IPS DF 4.7 (cell line): ENCODE data around the gene FAM83E.
"Not testable (repeated sequence)": the region's sequence is repeated elsewhere in the genome, so short reads cannot be mapped to it uniquely, and the experiment has no call there.

Experiments used
- DNase-seq: peaks from one replicate; pipeline ENCODE4 v3.0.0-alpha.2; 2013; ENCODE audit warnings: low spot score; ENCODE audit errors: extremely low read depth

The FAM83E gene

DNA sequence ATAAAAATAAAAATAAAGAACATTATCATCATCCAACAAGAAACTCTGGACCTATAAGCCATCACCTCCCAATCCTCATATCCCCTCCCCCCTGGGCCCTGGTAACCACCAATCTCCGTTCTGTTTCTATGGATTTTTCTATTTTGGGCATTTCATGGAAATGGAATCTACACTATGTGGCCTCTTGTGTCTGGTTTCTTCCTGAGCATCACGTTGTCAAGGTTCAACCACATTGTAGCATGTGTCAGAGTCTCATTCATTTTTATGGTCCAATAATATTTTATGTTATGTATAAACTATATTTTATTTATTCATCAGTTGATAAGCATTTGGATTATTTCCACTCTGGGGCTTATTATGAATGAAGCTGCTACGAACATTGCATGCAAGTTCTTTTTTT, 36.0 kb downstream of the FAM83E start:
- DNase-seq = no peak

DNA sequence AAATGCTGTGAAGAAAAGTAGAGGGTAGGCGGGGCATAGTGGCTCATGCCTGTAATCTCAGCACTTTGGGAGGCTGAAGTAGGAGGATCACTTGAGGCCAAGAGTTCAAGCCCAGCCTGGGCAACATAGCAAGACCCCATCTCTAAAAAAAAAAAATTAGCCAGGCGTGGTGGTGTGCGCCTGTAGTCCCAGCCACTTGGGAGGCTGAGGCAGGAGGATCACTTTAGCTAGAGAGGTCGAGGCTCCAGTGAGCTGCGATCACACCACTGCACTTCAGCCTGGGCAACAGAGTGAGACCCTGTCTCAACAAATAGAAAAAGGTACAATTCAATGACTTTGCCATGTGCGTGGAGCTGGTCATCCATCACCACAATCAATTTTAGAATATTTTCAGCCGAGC, 37.0 kb downstream of the FAM83E start:
- not testable (repeated sequence) for DNase-seq

DNA sequence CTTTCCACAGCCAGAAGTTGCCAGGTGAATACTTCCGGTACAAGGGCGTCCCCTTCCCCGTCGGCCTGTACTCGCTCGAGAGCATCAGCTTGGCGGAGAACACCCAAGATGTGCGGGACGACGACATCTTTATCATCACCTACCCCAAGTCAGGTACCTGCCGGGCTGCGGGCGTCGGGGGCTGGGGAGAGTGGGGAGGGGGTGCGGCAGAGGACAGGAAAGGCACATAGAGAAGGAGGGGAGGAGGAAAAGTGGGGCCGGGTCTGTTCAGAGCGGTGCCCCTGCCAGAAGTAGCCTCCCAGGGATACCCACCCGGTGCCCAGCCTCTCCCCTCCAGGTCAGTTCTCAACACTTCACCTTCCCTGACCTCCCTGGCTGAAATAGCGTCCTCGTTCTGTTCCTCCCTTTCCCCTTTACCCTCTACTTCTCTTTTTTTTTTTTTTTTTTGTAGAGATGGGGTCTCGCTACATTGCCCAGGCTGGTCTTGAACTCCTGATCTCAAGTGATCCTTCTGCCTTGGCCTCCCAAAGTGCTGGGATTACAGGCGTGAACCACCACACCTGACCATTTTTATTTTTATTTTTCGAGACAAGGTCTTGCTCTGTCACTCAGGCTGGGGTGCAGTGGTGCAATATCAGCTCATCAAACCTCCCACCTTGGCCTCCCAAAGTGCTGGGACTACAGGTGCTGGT, 38.8 kb downstream of the FAM83E start:
- no peak for DNase-seq

DNA sequence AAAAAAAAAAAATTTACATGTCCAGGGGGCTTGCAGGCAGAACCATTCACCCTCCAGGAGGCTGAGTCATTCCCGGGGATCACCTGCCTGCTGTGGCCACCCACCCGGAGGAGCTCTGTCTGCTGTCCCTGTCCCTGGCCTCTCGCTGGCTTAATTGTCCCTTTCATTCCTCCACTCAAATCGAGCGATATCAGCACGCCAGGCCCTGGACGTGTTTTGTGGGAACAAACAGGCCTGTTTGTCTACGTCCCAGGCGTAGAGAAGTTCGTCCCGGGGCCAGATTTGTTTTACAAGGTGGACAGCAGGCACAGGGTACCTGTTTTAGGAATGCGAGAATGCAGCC, 41.7 kb downstream of the FAM83E start:
- no peak for DNase-seq

DNA sequence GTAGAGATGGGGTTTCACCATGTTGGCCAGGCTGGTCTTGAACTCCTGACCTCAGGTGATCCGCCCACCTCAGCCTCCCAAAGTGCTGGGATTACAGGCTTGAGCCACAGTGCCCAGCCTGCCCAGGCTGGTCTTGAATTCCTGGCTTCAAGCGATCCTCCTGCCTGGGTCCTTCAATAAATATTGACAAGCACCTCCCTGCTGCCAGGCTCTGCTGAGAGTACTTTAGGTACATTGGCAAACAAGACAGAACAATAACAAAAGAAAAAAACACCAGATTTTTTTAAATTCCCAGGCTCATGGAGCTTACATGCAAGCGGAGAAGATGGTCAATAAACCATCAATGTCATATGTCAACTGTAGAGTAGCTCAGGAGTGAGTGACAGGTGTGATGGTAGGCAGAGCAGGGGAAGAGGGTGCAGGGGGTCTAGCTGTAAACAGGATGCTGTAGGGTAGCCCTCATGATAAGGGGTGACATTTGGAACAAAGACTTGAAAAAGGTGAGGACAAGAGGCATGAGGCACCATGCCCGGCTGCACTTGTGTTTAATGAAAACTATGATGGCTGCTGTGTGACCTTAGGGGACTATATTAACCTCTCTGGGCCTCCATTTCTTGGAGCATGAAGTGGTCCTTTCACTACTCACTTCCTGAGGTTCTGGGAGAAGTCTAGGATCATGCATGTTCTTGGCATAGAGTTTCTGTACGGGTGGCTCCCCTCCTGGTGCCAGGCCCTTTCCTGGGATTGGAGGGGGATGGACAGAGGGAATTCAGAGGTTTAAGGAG, 43.3 kb downstream of the FAM83E start:
- DNase-seq = no peak

DNA sequence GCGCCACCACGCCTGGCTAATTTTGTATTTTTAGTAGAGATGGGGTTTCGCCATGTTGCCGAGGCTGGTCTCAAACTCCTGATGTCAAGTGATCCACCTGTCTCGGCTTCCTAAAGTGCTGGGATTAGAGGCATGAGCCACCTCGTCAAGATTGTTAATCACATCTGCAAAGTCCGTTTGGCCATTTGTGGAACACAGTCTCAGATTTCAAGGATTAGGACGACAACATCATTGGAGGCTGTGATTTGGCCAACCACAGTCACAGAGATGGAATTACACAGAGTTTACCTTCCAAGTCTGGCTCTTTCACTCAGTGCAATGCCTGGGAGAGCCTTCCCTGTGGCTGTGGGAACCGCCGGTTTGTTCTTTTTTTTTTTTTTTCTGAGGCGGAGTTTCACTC, 45.1 kb downstream of the FAM83E start:
- no peak for DNase-seq

DNA sequence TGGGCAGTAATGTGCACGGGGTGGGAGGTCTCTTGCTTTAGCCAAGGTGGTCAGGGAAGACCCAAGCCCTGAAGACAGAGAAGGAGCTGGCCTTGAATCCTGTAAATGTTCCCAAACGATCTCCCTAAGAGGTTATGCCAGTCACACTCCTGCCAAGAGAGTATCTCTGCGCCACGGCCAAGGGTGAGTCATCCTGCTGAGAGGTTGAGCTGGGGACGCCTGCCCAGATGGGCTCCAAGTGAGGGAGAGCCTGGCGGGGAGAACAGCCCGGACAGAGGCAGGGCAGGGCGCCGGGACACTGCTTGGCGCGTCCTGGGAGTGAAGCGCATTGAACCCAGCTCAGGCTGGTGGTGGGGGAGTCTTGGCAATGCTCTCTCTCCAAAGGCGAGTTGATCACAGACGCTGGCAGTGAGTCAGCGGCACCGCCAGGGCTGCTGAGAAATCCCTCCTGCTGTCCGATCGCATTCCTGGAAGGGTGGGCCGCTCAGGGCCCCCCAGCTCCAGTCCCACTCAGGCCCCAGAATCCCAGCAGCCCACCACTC, 46.5 kb downstream of the FAM83E start:
- DNase-seq = no peak

DNA sequence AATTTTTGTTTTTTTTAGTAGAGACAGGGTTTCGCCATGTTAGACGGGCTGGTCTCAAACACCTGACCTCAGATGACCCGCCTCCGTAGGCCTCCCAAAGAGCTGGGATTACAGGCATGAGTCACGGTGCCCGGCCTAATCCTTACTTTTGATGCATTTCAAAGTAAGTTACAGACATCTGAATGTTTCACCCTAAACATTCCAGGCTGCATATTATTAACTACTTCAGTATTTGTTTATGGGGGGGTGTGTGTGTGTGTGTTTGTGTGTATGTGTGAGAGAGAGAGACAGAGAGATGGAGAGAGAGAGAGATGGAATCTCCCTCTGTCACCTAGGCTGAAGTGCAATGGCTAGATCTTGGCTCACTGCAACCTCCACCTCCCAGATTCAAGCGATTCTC, 49.8 kb downstream of the FAM83E start:
- no peak for DNase-seq
